Ramos (cell line): ENCODE results near the gene IBTK.
"Not testable (repeated sequence)": the region's sequence is repeated elsewhere in the genome, so short reads cannot be mapped to it uniquely, and the experiment has no call there.

ENCODE experiments used
- in situ Hi-C: fragments of 300-500 bp; cut with MboI; formaldehyde crosslinking; loops from one replicate; pipeline ENCODE4 v1.14.3; 2022; ENCODE audit warnings: low sequenced_read_pairs; ENCODE audit not compliant: unreplicated experiment

Gene IBTK

DNA sequence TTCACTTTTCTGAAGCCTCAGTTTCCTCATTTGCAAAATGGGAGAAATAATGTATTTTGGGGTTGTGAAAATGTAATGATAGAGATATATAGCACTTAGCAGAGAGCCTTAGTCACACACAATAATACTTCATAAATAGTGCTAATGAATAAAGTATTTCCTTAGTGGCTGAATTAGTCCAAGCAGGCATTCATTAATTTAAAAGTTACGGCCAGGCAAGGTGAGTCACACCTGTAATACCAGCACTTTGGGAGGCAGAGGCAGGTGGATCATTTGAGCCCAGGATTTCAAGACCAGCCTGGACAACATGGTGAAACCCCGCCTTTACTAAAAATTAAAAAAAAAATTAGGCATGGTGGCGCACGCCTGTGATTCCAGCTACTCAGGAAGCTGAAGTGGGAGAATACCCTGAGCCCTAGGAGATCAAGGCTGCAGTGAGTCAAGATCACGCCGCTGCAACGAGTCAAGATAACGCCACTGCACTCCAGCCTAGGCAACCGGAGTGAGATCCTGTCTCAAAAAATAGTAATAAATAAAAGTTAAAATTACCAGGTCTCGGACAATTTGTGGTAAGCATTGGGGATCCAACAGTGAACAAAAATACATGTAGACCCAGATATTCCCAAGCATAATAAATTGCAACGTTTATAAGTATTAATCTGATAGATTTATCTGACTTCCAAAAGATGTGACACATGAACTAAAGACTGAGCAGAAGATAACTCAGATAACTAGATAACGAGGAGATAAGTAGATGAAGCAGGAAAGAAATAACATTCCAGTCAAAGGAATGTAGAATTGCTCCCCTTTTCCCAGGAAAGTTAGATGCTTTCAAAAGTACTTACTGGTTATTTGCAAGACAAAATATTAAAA lies 2.1 kb upstream of the IBTK start:
- in situ Hi-C loops: loop anchor here (25.0 kb wide), 2 partner anchors 963 to 1263 kb away; partner anchors contain the start of gene PRSS35

DNA sequence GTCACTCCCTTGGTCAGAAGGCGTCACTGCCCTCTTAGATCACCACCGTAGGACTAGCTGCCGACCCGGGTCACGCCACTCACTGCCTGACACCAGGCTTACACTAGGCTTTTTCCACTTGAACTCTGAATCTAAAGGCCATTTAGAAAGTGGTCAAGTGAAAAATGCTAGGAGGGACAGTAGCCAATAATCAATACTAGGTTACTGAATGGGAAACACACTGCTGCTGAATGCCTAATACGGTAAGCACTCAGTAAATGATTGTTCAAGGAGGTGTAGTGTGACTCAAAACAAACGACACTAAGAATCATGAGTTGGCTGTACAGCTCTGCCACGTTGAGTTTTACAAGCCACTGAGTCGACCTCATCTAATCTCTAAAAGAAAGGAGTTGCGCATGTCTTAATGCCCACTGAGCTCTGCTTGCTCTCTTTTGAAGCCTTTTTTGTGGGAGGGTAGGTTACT lies 760 bp upstream of the IBTK start:
- in situ Hi-C loops: no loop called here

DNA sequence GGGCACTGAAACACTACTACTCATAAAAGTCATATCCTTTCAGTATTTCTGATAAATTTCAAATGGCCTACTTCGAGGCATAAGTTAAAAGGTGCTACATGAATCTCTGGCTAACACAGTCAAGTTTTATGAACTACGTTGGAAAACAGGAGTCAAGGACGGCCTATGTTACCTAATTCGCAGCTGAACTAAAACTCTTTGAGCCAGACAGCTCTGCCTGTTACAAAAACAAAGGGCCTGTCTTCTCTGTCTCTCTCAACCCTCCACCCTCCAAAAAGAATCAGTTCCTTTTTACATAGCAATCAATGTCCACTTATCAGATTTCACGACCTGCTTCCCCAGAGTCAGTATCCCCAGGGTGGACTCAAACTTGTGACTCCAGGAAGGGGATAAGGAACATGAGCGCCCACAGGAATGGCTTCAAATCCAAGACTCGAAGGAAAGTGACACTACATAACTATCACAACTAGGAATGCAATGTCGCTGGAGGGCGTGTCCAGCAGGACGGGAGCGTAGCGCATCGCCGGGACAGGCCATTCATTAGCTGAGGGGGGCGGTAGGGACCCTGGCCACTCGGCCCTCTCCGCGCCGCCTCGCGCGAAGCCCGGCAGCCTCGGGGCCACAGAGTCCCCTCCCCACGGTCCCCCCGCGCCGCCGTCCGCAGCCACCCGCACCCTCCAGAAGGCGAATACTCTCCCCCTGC lies 591 bp downstream of the IBTK start:
- in situ Hi-C loops: no loop called here

DNA sequence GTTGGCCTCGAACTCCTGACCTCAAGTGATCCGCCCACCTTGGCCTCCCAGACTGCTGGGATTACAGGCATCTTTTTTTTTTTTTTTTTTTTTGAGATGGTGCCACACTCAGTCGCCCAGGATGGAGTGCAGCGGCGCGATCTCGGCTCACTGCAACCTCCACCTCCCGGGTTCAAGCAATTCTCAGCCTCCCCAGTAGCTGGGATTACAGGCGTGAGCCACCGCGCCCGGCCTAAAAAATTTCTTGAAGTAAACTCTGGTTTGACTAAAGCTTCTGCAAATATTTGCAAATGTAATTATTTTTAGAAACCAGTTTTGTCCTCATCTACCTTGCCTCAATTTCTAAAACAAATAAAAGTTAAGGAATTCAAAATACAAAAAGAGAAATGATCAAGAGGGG lies 1.2 kb downstream of the IBTK start:
- in situ Hi-C loops: no loop called here

DNA sequence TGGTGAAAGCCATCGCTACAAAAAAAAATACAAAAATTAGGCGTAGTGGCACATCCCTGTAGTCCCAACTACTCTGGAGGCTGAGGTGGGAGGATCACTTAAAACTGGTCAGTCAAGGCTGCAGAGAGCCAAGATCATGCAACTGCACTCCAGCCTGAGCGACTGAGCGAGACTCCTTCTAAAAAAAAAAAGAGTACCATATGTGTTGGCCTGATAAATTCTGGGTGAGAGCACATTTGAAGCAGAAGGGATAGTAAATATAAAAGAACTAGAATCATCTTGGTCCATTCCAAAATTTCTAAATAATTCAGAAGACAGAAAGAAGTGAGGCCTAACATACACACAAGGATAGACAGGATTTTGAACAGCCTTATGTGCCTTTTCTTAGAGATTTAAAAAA lies 2.2 kb downstream of the IBTK start:
- in situ Hi-C loops: no loop called here

DNA sequence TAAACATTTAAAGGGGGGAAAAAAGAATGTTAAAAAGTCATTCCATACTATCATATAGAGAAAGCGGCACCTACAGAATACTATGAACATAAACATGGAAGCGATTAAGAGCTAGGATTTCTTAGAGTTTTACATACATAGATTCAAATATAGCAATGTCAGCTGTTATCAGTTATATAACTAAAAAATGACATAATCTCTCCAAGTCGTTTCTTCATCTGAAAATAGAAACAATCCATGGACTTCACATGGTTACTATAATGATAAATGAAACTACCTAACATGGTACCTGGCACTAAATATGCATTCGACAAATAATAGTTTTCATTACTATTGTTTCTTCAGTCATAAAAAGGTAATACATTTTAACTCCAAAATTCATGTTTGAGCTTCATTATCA lies 3.7 kb downstream of the IBTK start:
- in situ Hi-C loops: no loop called here

DNA sequence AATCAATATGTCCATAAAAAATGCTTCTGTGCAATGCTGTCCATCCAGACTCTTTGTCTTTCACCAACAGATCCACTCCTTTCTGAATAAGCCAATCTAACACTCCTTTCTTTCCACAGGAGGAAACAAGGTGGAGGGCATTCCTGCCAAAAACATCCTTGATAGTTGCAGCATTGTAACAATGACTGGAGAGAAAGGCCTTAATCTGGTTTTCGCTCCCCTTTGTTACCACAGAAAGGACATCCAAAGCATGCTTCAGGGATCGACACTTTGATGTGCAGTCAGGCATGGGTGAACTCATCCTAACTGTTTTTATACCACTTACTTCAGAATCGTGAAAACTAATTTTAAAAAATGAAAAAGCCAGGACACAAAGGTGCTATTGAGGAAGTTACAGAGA lies 7.4 kb downstream of the IBTK start:
- in situ Hi-C loops: no loop called here

DNA sequence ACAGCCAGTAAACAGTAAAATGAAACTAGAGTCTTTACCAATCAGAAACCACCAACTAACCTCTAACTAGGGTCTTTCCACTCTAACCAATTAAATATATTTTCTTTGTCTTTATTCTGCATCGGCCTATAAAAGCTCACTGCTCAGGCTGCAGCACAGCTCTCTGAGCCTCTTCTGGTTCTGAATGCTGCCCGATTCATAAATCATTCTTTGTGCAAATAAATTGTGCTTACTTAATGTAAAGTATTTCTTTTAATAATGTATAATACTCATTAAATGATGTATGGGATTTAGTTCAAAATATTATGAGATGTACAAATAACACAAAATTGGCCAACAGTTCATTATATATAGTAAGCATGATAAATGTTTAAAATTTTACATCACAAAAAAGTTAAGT lies 7.9 kb downstream of the IBTK start:
- in situ Hi-C loops: no loop called here

DNA sequence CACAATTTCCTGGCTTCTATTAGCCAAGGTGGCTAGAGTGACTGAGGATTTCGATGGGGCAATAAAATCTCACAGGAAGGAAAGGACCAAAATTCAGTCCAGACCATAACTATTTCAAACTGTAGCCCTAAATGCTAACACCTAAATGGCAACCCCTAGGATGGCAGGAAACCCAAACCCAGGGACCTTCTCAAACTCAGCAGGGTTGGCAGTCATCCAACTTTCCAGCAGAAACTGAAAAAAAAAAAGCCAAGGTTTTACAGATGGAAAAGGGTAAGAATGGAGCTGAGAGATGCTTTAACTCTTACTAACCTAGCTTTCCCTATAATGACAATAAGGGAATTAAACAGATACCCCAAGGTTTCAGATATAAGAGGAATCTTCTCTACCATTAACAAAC lies 10.5 kb downstream of the IBTK start:
- in situ Hi-C loops: no loop called here

DNA sequence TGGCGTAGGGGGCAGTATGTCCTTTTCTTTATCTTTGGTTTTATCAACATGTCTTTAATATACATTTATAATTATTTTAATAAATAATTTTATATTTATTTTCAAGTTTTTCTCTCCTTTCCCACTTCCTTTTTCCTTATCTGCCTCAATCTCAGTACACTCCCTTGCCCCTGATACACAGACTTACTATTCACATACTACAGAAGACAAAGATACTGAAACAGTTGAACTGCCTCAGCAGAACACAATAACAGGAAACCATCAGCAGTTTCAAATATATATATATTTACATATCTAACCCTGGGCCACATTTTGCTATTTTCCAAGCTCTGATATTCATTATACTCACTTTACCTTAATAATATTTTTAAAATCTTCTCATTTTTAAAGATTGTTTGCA lies 19.8 kb downstream of the IBTK start:
- in situ Hi-C loops: no loop called here

DNA sequence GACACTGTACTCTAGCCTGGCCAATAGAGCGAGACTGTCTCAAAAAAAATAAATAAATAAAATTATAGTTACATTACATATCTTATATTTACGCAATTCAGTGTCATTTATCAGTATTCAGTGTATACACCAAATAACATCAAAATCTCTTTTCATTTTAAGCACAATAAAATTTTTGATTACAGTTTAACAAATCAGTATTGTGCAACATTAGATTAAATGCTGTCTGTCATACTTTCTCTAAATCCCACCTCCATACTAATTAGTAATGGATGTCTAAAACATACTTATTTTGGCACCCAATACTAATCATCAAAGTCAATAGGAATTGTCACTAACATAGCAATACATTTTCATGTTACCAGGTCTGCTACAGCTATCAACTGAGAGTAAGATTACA lies 27.4 kb downstream of the IBTK start:
- in situ Hi-C loops: no loop called here

DNA sequence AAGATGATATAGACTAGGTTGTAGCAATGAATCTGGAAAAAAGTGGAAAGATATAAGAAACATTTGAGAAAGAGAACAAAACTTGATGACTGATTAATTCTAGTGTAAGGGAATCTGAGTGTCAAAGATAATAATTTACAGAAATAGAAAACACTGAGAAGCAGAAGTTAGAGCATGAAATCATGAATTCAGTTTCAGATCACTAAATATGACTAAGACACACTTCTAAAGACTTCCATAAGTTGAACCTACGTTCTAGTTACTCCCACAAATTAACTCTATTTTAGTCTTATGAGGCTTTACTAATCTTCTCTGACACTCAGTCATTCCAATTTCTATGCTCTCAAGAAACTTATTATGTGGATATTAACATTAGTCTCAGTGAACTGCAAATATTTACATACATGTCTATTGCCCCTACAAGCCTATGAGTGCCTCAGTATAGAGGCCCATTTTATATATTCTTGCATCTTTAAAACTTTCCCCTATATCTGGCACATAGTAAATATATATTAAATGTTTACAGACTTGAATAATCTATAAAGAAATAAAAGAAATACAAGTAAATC lies 30.4 kb downstream of the IBTK start:
- in situ Hi-C loops: no loop called here

DNA sequence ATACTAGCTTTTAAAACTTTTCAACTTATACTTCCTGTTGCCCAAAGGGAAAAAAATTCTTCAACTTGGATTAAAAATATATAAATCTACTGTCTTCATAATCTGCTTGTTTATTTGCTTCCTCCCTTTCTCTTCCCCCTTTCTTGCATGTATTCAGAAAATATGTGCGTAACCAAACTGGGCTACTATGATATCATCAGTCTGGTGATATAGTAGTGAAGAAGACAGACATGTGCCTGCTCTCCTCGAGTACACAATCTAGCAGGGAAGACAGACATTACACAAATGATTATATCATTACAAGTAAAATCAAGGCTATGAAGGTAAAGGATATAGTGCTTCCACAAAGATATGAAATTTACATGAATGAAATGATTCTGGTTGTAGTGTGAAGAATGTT lies 31.0 kb downstream of the IBTK start:
- in situ Hi-C loops: no loop called here

DNA sequence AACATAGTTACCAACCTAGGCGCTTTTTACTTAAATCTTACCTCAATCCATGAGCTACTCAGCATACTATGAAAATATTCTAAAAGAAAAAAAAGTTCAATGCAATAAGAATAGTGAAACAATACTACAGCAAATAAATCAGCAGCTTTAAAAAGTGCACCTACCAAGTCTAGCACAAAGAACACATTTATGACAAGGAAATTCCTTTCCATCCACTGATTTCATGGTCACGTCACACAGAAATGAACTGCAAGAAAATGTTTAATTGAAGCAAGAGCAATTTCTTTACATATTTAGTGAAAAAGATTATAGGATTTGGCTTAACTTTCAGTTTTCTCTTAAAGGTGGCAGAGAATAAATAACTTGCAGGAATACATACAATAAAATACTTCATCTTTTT lies 36.2 kb downstream of the IBTK start:
- in situ Hi-C loops: no loop called here

DNA sequence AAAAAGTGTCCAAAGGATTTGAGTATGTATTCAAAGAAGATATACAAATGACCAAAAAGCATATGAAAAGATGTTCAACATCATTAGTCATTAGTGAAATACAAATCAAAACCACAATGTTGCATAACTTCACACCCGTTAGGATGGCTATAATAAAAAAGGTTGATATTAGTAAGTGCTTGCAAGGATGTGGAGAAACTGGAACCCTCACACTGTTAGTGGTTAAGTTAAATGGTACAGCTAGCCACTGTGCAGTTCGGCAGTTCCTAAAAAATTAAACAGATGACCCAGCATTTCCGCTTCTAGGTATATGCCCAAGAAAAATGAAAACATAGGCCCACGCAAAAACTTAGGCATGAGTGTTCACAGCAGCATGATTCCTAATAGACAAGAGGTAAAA lies 38.6 kb downstream of the IBTK start:
- in situ Hi-C loops: no loop called here

DNA sequence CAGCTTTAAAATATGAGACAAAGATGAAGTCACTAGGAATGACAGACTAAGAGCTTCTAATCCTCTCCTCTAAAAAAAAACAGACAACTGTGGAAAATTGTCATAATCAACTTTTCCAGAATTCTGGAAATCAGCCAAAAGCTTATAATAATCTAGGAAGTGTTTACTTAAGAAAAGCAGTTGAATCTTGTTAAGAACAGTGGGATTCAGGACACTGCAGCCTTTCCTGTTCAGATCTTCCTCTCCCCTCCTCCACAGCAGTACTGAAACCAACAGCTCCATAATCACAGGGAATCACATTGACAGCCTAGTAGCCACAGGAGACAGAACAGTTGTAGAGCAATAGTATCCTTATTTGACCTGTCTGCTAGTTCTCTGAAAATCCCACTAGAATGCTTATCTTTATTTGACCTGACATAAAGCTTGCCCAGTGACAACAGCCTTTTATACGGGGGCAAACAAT lies 41.6 kb downstream of the IBTK start:
- in situ Hi-C loops: no loop called here

DNA sequence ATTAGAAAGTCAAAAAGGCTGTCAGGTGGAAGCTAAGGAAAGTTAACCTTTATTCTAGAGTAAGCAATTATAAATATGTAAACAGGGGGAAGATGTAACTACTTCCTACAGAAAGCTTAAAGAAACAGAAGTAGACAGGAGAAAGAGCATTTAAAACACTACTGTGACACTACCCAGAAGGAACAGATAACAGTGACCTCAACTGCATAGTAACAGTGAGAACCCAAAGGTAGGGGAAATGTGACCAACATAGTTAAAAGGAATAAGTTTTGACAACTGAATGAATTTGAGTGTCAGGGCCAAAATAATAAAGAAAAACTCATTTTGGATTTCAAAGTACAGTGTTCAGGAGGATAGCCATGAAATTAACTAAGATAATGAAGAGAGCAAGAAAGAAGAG lies 43.5 kb downstream of the IBTK start:
- in situ Hi-C loops: no loop called here

DNA sequence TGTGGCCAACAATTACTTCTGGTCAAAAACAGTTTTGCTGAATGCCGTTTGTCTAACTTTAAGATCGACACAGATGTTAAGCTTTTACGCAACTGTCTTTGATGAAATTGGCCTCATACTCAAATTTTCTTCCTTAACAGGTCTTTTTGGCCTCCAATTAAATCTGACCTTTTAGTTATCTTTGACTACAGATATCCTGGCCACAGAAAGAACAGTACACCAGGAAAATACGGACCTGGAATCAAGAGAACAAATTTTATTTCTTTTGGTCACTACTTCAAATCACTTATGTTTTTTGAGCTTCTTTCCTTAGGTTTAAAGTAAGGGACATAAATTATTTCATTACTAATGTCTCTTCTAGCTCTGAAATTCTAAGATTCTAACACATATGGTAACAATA lies 49.8 kb downstream of the IBTK start:
- in situ Hi-C loops: no loop called here

DNA sequence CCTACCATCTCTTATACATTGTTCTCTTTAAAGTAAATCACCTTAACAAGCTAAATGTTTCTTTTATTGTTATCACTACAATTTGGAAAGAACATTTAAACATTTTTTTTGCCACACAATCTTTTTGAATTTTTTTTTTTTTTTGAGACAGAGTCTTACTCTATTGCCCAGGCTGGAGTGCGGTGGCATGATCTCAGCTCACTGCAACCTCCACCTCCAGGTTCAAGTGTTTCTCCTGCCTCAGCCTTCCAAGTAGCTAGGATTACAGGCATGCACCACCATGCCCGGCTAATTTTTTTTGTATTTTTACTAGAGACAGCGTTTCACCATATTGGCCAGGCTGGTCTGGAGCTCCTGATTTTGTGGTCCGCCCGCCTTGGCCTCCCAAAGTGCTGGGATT lies 50.3 kb downstream of the IBTK start:
- in situ Hi-C loops: not testable (repeated sequence)

DNA sequence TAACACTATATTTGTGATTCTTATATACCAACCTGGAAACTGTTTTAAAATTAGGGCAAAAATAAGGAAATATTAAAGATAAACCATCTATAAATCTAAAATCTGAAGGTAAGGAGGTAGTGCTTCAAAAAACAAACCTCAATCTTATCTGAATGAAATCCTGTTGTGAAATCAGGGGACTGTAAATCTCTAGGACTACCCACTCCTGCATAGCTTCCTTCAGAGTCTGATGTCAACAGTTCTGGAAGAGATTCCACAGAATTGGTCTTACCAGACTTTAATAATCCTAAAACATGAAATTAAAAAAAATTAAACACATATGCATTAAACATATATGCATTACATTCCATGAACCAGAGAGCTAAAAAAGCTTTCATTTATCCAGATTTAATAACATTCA lies 51.4 kb downstream of the IBTK start:
- in situ Hi-C loops: no loop called here

DNA sequence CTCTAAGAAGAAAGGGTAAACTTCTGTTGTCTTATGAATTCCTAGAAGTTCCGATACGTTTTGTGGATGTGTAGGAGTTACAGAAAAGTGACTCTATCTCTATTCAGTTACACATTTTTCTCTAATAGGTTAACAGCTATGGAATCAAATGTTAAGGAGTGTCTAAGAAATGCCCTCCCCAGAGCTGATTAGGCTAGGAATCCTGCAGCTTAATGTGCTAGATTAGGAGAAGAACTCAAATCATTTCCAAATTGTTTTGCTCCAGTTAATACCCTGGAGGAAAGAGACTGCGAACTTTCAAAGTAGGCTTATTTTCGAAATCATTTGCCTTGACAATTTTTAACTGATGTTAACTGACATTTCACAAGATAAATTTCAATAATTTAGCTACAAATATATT lies 51.9 kb downstream of the IBTK start:
- in situ Hi-C loops: no loop called here
